Hematopoietic multipotent progenitor cell treated with erythropoietin and hydrocortisone succinate and interleukin-3 and kit ligand, for 8 days (in vitro differentiated cells): Measurements from ENCODE around the gene CD300C.
"Not testable (repeated sequence)": the region's sequence is repeated elsewhere in the genome, so short reads cannot be mapped to it uniquely, and the experiment has no call there.

Experiments
- DNase-seq: peaks from one replicate; pipeline ENCODE4 v3.0.0-alpha.2; 2015

CD300C gene

DNA sequence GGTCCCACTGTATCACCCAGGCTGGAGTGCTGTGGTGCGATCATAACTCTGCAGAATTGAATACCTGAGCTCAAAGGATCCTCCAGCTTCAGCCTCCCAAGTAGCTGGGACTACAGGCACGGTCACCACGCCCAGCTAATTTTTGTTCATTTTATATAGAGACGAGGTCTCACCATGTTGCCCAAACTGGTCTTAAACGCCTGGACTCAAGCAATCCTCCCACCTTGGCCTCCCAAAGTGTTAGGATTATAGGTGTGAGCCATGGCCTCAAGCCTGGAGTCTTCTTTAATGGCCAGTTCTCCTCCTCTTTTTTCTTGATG, 15.1 kb downstream of the CD300C start:
- no peak for DNase-seq

DNA sequence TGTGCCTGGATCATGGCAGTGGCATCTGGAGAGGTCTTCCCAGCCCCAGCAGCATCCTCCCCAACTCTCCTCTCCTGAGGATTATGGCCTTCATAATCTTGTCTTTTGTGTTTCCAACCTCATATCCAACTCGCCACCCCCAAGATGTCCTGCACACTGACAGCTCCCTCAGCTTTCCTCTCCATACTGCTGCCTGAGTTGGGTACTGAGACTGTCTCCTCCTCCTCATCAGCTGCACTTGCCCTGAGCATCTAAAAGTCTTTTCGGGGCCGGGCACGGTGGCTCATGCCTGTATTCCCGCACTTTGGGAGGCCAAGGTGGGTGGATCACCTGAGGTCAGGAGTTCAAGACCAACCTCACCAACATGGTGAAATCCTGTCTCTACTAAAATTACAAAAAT, 16.7 kb downstream of the CD300C start:
- DNase-seq: no peak

DNA sequence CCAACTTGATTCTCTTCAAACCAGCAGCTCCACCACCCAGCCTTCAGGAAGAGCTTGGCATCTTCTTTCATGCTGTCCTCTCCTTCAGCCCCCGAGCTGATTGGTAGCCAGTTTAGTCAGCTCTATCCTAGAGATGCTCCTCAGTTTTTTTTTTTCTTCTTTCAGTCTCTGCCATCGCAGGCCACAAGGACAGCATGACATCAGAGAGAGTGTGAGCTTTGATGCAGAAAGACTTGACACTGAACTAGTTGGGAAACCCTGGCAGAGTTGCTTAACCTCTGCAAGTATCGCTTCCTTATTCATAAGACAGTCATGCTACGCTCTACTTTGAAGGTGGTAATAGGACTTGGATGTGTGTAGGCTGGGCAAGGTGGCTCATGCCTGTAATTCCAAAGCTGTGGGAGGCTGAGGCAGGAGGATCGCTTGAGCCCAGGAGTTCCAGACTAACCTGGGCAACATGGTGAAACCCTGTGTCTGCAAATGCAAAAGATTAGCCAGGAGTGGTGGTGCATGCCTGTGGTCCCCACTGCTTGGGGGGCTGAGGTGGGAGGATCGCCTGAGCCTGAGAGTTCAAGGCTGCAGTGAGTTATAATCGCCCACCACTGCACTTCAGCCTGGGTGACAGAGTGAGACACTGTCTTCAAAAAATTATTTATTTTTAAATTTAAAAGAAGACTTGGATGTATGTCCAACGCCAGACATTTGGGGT, 17.3 kb downstream of the CD300C start:
- DNase-seq: peak; percentile 29

DNA sequence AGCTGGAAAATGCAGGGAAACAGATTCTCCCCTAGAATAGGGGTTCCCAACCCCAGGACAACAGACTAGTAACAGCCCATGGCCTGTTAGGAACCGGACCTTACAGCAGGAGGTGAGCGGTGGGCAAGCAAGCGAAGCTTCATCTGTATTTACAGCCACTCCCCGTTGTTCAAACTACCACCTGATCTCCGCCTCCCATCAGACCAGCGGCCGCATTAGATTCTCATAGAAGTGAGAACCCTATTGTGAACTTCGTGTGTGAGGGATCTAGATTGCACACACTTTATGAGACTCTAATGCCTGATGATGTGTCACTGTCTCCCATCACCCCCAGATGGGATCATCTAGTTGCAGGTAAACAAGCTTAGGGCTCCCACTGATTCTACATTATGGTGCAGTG, 18.2 kb downstream of the CD300C start:
- no peak for DNase-seq

DNA sequence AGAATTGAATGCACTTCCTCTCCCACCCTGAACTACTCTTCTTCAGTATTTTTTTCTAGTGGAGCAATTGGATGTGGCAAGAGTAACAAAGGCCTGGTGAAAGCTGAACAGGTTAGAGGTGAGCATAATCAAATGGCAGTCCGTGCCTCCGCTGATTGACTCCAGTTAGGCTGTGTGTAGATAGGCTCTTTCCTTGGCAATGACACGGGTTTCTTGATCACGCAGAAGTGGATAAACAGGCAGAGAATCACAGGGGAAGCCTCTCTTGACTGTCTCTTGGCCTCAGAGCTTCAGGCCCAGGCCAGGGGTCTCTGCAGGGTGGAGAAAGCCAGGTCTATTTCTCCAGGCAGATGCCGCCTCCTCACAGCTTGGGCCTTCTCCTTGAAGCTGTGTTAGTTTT, 18.8 kb downstream of the CD300C start:
- no peak for DNase-seq

DNA sequence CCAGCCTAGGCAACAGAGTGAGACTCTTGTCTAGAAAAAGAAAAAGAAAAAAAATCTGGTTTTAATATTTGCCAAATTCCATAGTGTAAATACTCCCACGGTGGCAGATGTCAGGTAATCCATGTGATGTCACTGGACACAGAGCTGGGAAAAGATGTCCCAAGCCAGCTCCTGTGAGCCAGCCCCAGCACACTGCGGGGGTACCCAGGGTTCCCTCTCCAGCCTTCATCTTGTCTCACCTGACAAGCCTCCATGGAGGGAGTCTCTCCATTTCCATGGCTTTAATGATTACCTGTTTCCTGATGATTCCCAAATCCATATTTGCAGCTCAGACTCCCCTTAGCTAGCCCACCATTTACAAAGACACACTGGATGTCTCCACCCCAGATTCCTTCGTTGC, 19.2 kb downstream of the CD300C start:
- DNase-seq: no peak

DNA sequence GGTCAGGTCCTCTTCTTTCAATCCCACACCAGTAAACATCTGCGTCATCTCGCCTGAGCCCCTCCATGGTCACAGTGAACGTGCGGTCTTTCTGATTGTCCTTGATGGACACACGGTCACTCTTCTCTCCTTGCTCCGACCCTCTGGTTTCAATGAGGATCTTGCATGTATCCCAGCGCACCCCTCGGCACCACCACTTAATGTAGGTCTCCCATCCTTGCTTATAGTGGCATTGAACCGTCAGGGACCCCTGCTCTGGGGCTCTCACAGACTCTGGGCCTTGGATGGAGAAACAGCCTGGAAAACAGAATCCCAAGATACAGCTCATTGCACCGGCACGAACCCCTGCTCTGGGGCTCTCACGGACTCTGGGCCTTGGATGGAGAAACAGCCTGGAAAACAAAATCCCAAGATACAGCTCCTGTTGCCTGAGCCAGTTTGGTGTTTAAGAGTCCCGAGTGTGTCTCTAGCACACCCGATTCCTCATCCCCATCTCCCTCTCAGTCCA, 20.1 kb downstream of the CD300C start:
- DNase-seq: no peak

DNA sequence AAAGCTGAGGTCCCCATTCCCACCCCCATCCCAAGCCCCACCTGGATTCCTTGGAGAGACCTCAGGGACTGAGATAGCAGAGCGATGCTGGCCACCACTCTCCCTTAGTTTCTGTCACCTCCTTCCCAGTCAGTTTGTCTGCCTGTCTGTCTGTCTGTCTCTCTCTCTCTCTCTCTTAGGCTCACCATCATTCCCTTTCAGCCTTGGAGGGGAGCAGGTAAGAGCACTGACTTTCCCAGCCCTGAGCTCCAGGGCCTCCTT, 20.5 kb downstream of the CD300C start:
- DNase-seq: no peak

DNA sequence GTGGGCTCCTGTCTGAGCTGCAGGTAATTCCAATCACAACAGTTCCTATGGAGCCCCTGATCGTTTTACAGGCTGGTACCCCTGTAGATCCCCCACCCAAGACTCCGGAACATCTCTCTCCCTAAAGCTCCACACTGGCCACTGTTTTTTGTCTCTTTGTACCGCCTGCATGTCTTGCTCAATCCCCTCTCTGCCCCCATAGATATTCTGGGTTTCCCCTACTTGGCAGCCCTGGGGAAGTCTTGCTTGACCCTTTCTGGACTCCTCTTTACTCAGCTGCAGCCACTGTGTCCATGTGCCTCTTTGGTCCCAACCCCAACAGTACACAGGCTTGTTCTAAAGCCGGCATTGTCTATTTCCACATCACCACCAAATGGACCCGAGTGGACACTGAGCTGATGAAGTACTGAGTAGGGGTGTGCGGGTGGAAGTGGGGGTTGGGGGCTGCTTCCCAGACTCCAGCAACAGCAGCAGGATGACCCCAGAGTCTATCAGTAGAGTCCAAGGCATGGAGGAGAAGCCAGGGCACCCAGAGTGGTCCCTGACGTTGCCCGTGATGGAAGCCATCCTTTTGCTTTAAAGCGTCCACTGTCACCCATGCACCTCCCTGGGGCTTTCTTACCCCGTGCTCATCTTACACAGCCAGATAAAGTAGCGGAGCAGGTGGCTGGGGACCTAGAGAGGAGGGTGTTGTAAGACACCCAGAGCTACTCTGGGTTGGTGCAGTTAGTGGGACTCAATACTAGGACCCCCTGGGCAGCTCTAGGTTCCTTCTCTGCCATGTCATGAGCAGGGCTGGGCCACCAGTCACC, 21.1 kb downstream of the CD300C start:
- no peak for DNase-seq

DNA sequence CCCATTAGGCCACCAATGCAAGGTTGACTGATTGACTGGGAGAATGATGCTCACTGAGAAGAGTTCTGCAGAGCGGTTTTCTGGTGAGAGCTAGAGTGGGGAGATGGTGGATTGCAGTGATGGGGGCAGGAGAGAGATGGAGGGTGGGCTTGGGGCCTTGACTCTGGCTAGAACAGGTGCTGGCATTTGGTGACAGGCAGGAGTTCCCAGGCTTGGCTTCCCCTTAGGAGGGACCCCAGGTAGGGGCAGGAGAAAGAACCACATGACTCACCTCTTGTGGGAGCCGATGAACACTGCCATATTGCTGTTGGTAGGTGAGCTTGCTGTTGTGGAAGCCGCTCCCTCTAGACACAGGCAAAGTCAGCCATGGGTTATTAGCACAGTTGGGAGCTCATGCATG, 22.6 kb downstream of the CD300C start:
- DNase-seq: no peak

DNA sequence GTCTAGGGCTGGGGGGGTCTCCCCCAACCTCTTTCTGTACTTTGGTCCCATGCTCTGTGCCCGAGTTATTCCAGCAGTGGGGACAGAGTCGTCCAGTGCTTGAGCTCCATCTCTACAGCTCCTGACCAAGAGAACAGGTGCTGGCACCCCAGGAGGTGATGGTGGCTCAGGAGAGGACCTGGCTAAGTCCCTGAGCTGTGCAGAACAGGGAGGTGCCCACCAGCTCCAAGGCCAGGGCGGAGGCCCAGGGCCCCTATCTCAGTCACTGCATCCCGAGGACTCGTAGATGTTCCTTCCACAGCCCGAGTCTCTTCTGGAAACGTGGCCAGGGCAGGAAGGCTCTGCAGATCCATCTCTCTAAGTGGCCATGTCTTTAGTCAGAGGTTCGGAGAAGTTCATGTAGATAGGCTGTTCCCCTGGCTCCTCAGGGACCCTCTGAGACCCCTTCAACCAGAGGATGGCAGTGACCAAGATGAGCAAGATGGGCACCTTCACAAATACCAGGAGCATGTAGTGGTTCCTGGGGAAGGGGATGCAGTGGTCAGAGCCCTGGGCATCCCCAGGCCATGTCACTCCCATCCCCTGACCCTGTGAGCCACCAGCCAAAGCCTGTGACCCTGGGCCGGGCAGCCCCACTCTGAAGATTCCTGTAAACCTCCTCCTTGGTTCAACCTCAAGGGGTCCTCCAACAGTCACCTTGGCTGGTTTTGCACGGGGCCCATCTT, 23.4 kb downstream of the CD300C start:
- no peak for DNase-seq

DNA sequence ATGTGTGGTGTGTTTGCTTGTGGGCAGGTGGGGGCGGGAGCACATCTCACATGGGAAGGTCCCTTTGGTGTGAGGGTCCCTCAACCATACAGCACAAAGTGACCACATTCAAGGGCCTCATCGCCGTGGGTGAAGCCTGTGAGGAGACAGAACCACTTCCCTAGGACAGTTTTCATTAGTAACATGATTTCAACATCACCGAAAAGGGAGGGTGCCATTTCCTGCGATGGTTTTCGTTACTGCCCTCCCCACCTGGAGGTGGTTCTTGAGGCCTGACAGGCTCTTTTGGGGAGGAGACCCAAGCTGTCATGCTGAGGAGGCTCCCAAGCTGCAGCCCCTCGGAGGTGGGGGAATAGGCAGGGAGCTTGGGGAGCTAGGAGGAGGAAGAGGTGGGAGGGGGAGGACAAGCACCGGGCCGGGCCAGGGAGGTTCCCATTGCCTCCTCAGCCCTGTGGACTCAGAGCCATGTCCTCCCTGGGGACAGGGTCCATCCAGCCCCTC, 24.2 kb downstream of the CD300C start:
- no peak for DNase-seq

DNA sequence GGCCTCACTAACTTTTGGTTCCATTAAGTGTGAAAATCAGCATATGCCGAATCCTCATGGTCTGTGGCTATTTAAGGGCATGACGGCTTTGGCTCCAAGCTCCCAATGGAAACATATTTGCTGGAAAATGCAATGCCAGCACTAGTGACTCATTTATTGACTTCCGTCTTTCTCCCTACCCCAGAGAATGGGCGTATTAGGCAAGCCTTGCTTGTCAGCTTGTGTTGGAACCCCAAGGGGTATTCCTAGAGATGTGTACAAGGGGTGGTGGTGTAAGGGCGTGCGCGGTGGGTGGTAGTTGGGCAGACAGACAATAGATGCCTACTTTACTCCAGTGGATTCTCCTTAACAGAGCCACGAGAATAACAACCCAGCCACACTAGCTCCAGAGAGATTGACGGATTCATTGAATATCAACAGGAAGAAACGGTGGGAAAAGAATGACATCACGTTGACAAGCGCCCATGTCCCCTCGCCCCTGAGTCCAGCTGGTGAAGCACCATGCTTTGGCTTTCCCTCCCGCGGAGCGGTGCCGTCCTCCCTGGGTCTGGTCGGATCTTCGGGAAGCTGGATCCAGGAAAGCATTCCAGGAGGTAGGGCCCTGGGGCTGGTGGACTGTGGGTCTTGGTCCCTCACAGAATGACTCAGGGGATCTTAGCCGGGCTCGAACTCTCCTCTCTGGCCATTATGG, 25.0 kb downstream of the CD300C start:
- no peak for DNase-seq

DNA sequence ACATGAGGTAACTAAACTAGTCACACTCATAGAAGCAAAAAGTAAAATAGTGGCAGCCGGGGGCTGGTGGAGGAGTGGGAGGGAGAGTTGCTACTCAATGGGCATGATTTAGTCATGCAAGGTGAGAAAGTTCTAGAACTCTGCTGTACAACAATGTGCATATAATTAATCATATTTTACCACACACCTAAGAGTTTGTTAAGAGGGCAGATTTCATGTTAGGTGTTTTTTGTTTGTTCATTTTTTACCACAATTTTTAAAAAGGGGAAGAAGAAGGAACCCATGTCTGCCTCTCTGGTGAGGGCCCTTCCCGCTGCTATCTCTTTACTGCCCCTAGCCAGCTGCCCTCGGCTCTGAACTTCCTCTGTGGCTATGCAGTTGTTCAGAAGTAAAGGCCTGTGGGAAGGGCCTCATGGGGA, 25.9 kb downstream of the CD300C start:
- peak; percentile 21 for DNase-seq

DNA sequence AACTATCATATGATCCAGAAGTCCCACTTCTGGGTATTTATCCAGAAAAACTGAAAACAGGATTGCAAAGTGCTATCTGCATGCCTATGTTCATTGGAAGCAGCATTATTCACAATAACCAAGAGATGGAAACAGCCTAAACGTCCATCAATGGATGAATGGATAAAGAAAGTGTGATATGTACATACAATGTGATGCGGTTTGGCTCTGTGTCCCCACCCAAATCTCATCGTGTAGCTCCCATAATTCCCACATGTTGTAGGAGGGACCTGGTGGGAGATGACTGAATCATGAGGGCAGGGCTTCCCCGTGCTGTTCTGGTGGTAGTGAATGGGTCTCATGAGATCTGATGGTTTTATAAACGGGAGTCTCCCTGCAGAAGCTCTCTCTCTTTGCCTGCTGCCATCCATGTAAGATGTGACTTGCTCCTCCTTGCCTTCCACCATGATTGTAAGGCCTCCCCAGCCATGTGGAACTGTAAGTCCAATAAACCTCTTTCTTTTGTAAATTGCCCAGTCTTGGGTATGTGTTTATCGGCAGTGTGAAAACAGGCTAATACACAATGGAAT, 27.4 kb downstream of the CD300C start:
- not testable (repeated sequence) for DNase-seq

DNA sequence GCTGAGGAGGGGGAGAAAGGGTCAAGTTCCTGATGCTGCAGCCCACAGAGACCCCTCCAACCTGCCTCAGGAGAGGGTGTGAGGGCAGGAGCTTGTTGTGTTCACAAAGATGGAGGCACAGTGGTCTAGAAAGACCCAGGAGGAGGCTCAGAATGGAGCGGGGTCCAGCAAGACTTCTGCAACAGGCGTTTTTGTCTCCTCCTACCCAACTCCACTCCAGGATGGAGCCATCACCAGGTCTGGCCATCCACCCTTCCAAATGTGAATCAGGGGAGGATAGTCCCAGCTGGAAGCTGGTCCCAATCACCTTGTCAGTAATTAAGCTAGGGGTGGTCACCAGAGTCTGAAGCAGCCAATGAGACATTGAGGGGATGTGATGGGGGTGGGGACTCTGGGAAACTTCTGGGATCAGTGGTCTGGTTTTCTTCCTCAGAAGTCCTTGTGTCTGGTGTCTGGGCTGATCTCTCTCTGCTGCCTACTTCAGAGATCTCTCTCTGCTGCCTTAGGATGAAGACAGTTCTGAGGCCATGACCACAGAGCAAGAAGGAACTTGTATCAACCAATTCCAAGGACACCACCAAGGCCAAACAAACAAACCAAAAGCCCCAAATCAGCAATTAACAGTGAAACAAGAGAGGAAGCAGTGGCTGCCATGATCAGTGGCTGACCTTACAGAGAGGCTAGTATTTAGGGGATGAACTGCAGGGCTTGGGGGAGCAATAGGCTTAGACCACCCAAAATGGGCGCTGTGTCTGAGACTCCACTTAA, 29.2 kb downstream of the CD300C start:
- no peak for DNase-seq

DNA sequence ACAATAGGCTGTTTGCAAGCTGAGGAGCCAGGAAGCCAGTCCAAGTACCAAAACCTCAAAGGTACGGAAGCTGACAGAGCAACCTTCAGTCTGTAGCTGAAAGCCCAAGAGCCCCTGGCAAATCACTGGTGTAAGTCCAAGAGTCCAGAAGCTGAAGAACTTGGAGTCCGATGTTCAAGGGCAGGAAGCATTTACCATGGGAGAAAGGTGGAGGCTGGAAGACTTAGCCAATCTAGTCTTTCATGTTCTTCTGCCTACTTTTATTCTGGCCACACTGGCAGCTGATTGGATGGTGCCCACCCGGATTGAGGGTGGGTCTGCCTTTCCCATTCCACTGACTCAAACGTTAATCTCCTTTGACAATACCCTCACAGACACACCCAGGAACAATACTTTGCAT, 30.0 kb downstream of the CD300C start:
- no peak for DNase-seq

DNA sequence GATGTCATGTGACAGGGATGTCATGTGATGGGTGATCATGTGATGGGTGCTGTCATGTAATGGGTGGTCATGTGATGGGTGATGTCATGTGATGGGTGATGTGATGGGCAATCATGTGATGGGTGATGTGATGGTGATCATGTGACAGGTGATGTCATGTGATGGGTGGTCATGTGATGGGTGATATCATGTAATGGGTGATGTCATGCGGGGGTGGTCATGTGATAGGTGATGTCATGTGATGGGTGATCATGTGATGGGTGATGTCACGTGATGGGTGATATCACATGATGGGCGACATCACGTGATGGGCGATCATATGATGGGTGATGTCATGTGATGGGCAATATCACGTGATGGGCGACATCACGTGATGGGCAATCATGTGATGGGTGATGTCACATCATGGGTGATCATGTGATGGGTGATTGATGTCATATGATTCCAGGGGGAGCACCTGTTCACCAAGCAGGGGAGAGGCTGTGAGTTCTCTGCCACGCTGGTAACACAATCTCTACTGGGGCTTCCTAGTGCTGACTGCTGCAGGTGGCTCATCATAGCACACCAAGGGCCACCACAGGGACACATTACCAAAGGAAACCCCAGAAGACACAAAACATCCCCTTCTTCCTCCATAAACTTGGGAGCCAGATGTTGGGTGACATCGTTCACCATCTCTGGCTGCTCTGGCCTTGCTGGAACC, 31.1 kb downstream of the CD300C start:
- no peak for DNase-seq

DNA sequence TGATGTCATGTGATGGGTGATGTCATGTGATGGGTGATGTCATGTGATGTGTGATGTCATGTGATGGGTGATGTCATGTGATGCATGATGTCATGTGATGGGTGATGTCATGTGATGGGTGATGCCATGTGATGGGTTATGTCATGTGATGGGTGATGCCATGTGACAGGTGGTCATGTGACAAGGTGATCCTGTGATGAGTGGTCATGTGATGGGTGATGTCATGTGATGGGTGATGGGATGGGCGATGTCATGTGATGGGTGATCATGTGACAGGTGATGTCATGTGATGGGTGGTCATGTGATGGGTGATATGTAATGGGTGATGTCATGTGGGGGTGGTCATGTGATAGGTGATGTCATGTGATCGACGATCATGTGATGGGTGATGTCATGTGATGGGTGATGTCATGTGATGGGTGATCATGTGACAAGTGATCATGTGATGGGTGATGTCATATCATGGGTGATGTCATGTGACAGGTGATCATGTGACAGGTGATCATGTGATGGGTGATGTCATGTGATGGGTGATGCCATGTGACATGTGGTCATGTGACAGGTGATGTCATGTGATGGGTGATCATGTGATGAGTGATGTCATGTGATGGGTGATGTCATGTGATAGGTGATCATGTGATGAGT, 31.8 kb downstream of the CD300C start:
- DNase-seq: peak; percentile 54

DNA sequence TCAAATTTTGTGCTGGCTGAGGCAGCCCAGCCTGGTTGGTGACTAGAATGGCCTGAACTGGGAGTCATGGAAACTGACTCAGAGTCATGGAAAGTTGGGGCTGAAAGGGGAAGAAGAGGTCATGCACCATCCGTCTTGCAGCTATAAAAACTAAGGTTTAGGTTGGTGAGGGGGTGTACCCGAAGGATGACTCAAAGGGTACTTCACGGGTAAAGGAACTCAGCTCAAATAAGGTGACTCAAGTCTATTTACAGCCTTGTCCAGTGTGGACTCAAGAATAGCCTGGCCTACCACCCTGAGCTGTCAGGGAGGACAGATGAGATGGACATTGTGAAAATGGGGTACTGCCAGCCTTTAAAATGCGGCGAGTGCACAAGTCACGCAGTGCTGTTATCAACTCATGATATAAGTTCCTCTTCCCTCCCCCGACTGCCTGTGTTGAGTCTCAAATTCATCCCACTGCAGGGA, 33.3 kb downstream of the CD300C start:
- DNase-seq: no peak

DNA sequence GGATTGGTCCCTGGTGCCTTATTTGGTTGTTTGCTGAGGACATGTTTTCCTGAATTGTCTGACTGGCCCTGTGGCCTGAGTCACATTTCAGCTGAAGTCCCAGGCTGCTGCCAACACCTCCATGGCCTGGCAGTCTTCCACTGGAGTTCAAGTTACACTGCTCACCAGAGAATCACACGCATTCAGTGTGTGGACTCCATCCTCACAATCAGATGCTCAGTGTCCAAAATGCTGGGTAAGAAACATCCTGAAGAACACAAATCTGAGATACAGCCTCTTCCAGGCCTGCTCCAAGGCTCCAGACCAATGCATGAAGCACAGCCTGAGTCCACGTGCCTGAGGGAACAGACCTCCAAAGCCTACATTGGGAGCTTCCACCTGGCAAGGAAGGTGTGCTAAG, 33.9 kb downstream of the CD300C start:
- DNase-seq: no peak
